Kidney (tissue), 14 donors: ENCODE measurements around the gene HOXD8. TPM values are rescaled to one million over a fixed set of nuclear protein-coding genes. Genes with fewer than 3 reads are reported as not detected.

Source experiments
- DNase-seq, 5 donors: peaks; one replicate each; pipeline ENCODE4 v3.0.0-alpha.2; 2013 to 2020
- FAIRE-seq: peaks from 2 replicates; lab custom pipeline; 2012; peaks lifted over from hg19 to GRCh38; lab: Jason Lieb, UNC
- H3K27ac ChIP-seq, 2 donors: one replicate each; pipeline ENCODE4 v1.7.0; 2013; ENCODE audit warnings: low read depth in 2 of 2, low read length in 2 of 2, inconsistent platforms in 1 of 2
- H3K27me3 ChIP-seq: one replicate; pipeline ENCODE4 v1.7.1; 2013; ENCODE audit warnings: low read length, inconsistent platforms; ENCODE audit not compliant: control insufficient read depth, insufficient read depth
- H3K36me3 ChIP-seq, 3 donors: one replicate each; pipeline versions ENCODE4 v1.7.0 to v1.7.1; 2013; ENCODE audit warnings: low read length in 3 of 3, control low read depth in 1 of 3, inconsistent platforms in 1 of 3; ENCODE audit not compliant: insufficient read depth in 3 of 3, control insufficient read depth in 2 of 3
- H3K4me1 ChIP-seq, 3 donors: one replicate each; pipeline versions ENCODE4 v1.7.0 to v1.7.1; 2013; ENCODE audit warnings: low read length in 3 of 3, inconsistent platforms in 1 of 3, low read depth in 1 of 3; ENCODE audit not compliant: control insufficient read depth in 2 of 3, insufficient read depth in 2 of 3
- H3K4me3 ChIP-seq, 3 donors: one replicate each; pipeline versions ENCODE4 v1.7.0 to v1.8.1; 2013; ENCODE audit warnings: low read length in 3 of 3, control low read depth in 1 of 3, inconsistent platforms in 1 of 3
- H3K9ac ChIP-seq, 3 donors: one replicate each; pipeline versions ENCODE4 v1.7.0 to v1.7.1; 2013; ENCODE audit warnings: low read length in 3 of 3, control low read depth in 1 of 3, inconsistent platforms in 1 of 3
- H3K9me3 ChIP-seq, 3 donors: one replicate each; pipeline versions ENCODE4 v1.7.0 to v1.7.1; 2013; ENCODE audit warnings: low read length in 3 of 3, control low read depth in 1 of 3, inconsistent platforms in 1 of 3; ENCODE audit not compliant: control insufficient read depth in 2 of 3, insufficient read depth in 1 of 3
- intact Hi-C: fragments of 100-400 bp; cut with DNase I; formaldehyde crosslinking; loops from one replicate; pipeline ENCODE4 v1.11.1; 2022
- microRNA-seq: library from miRNA; unstranded; fragments of <30 nt; microRNA quantifications from one replicate; pipeline ENCODE4 v1.2.0, GENCODE V29; 2020
- polyA plus RNA-seq: library from polyadenylated mRNA; stranded (reverse); fragments of 350-450 nt; fragmentation: Illumina TruSeq; extraction: RNeasy Lipid Tissue Mini Kit (QIAGEN cat#74804); gene quantifications from one replicate; pipeline ENCODE4 v1.2.3, GENCODE V29; 2014; ENCODE audit warnings: low read depth, low replicate concordance; ENCODE audit not compliant: insufficient read depth
- total RNA-seq: library from RNA; stranded (reverse); fragmentation: NEBNext Ultra II Directional; extraction: Animal tissue kit (Norgen Biotek cat#: 25700); gene quantifications from one replicate; pipeline ENCODE4 v1.2.1, GENCODE V29; 2021
- TF ChIP-seq, protein P1 (sequence below): IDR thresholded peaks from 3 replicates; pipeline ENCODE4 v1.5.1; 2012; ENCODE audit warnings: mild to moderate bottlenecking, moderate library complexity, borderline replicate concordance; ENCODE audit not compliant: insufficient read depth; ENCODE audit errors: extremely low read depth
- donor health status: control.
- donor health status: control.
- donor health status: control.
- donor health status: control.
- donor health status: control.
- donor health status: DM: yes; HTN: yes; CAD: no.
- donor health status: Normal renal cell carcinoma (clear cell type).

Gene HOXD8
- total and polyA plus RNA-seq, 2 donors from 2014 or later = 76.5 to 122 TPM

DNA sequence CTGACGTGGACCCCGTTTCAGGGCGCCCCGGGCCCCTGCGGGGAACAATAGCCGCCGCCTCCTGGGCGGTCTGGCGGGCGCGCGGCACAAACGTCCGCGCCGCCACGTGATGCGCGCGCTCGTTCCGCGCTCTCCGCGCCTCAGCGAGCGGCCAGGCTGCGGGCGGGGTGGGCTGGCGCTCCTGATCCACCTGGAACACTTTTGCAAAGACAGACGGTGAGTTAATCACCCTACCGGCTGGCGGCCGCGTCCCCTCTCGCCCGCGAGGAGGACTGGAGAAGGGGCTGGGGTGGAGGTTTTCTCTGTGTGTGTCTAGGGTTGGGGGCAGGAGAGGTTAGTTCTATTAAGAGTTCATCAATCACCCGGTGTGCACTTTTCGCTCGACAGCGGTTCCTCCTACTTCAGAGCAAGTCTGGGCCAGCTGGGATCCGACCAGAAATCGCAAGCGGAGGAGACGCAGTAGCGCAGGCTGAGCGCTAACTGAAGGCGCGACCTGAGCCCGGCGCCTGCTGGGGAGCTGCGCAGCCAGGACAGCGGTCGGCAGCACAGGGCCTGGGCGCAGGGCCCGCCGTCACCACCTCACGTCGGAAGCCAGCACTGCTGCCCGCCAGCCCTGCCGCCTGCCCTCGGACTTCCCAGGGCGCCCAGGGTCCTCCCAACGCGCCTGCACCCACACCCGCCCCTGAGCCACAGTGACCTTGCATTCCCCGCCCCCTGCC lies 48.7 kb downstream of the HOXD8 start:
- Histone ChIP-seq H3K9ac (peak overlapping the region in 2 of 3 donors; percentile 49 to 63), H3K4me3 (peak overlapping the region; percentile 49 to 68 (median 59)), H3K36me3 (no peaks in the 10 kb centered on the region), H3K27me3 (no peaks in the 10 kb centered on the region), H3K27ac (peak overlapping the region; percentile 82 to 89), H3K4me1 (peaks cover 3 to 16% (median 9%) of the 10 kb centered on the region in 3 donors), H3K9me3 (no peaks in the 10 kb centered on the region)
- FAIRE-seq (no peak), DNase-seq (peak; percentile 86 to 93 (median 89))
- intact Hi-C loops = no loop called here
- TF ChIP-seq, protein P1, sequence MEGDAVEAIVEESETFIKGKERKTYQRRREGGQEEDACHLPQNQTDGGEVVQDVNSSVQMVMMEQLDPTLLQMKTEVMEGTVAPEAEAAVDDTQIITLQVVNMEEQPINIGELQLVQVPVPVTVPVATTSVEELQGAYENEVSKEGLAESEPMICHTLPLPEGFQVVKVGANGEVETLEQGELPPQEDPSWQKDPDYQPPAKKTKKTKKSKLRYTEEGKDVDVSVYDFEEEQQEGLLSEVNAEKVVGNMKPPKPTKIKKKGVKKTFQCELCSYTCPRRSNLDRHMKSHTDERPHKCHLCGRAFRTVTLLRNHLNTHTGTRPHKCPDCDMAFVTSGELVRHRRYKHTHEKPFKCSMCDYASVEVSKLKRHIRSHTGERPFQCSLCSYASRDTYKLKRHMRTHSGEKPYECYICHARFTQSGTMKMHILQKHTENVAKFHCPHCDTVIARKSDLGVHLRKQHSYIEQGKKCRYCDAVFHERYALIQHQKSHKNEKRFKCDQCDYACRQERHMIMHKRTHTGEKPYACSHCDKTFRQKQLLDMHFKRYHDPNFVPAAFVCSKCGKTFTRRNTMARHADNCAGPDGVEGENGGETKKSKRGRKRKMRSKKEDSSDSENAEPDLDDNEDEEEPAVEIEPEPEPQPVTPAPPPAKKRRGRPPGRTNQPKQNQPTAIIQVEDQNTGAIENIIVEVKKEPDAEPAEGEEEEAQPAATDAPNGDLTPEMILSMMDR = no peak

DNA sequence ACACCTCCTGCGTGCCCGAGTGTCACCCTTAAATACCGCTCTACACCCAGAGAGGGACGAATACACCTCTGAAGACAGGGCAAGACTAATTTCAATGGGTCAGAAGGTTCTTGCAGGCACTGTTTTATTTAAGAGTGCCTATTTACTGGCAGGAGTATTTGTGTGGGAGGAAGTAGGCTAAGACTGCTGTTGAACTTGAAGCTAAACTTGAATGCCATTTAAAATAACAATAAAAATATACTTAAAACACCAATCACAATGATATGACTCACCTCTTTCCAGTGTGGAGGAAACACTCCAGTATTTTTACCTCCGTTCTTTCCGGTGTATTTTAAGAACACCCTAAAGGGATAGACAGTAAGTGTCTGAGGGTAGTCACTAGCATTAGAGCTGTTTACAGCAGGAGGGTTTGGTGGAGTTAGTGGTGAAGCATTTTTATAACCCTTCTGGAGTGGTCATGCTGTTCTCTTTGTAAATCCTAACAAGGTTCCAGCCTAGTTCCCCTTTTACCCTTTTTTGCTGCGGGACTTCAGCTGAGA lies 49.3 kb downstream of the HOXD8 start:
- intact Hi-C loops = no loop called here
- Histone ChIP-seq H3K27me3 (no peaks in the 10 kb centered on the region), H3K9ac (no peak overlapping the region), H3K9me3 (no peaks in the 10 kb centered on the region), H3K27ac (peak overlapping the region; percentile 82 to 89), H3K36me3 (no peaks in the 10 kb centered on the region), H3K4me1 (peaks cover 3 to 16% (median 9%) of the 10 kb centered on the region in 3 donors), H3K4me3 (peak overlapping the region in 2 of 3 donors; percentile 59 to 68)
- DNase-seq (peak in 2 of 5 donors; percentile 64 to 68), FAIRE-seq (no peak)
- TF ChIP-seq, protein P1 = no peak

DNA sequence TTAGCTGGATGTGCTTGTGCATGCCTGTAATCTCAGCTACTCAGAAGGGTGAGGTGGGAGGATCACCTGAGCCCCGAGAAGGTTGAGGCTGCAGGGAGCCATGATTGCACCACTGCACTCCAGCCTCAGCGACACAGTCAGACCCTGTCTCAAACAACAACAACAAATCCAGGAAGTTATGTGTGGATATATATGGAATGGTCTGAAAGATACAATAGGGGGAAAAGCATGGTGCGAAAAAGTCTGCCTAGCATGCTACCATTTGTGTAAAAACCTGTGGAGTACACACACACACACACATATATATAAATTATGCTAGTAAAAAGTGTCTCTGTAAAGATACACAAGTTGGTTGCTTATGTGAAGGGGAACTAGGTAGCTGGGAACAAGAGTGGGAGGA lies 52.0 kb downstream of the HOXD8 start:
- intact Hi-C loops = no loop called here
- no peak for FAIRE-seq
- no peaks in the 10 kb centered on the region for H3K27me3 ChIP-seq

More for the DNA sequence above, 52.0 kb downstream of the HOXD8 start:
- Histone ChIP-seq H3K9me3 (no peaks in the 10 kb centered on the region), H3K4me3 (no peak overlapping the region), H3K9ac (no peak overlapping the region), H3K27ac (no peak overlapping the region), H3K36me3 (no peaks in the 10 kb centered on the region), H3K4me1 (peaks cover 0 to 10% (median 3%) of the 10 kb centered on the region in 3 donors)
- no peak for DNase-seq
- TF ChIP-seq, protein P1 = no peak

Small RNAs within 50 kb of the gene (microRNA-seq; reads per million reads assigned to microRNA genes)
- 45,537 reads per million, percentile 98 among the genes with 10 or more reads in this experiment for gene MIR10B

Other genes starting within 250 kb of the HOXD8 start
- 29.0 TPM for gene LNPK, start 127.4 kb upstream of the HOXD8 start, total RNA-seq
- gene LNPK, start 127.4 kb upstream of the HOXD8 start, polyA plus RNA-seq = 5.1 TPM
- gene EVX2, start 45.7 kb upstream of the HOXD8 start, total RNA-seq = not detected
- not detected for gene EVX2, start 45.7 kb upstream of the HOXD8 start, polyA plus RNA-seq
- not detected for gene HOXD13, start 37.0 kb upstream of the HOXD8 start, total RNA-seq
- not detected for gene HOXD13, start 37.0 kb upstream of the HOXD8 start, polyA plus RNA-seq
- gene HOXD12, start 29.9 kb upstream of the HOXD8 start, total RNA-seq = not detected
- gene HOXD12, start 29.9 kb upstream of the HOXD8 start, polyA plus RNA-seq = not detected
- gene HOXD11, start 22.4 kb upstream of the HOXD8 start, total RNA-seq = 15.9 TPM
- 5.8 TPM for gene HOXD11, start 22.4 kb upstream of the HOXD8 start, polyA plus RNA-seq
- gene HOXD10, start 12.9 kb upstream of the HOXD8 start, total RNA-seq = 35.4 TPM
- 28.2 TPM for gene HOXD10, start 12.9 kb upstream of the HOXD8 start, polyA plus RNA-seq
- 36.5 TPM for gene HOXD9, start 7.0 kb upstream of the HOXD8 start, total RNA-seq
- gene HOXD9, start 7.0 kb upstream of the HOXD8 start, polyA plus RNA-seq = 36.4 TPM
- 27.8 TPM for gene HOXD4, start 21.8 kb downstream of the HOXD8 start, total RNA-seq
- gene HOXD4, start 21.8 kb downstream of the HOXD8 start, polyA plus RNA-seq = 12.1 TPM
- 29.3 TPM for gene HOXD3, start 27.6 kb downstream of the HOXD8 start, total RNA-seq
- gene HOXD3, start 27.6 kb downstream of the HOXD8 start, polyA plus RNA-seq = 16.9 TPM
- 11.3 TPM for gene HOXD1, start 59.0 kb downstream of the HOXD8 start, total RNA-seq
- gene HOXD1, start 59.0 kb downstream of the HOXD8 start, polyA plus RNA-seq = 4.3 TPM
- 23.6 TPM for gene MTX2, start 139.7 kb downstream of the HOXD8 start, total RNA-seq
- gene MTX2, start 139.7 kb downstream of the HOXD8 start, polyA plus RNA-seq = 120 TPM